Osteoblast (primary cell): ENCODE results near the gene PAK5. TPM values are rescaled to one million over a fixed set of nuclear protein-coding genes. Genes with fewer than 3 reads are reported as not detected.

Experiments
- DNase-seq: peaks from one replicate; pipeline ENCODE4 v3.0.0; 2011; ENCODE audit warnings: low spot score, mixed read lengths; ENCODE audit not compliant: insufficient read length; ENCODE audit errors: missing footprints
- H2AFZ ChIP-seq: 2 replicates; pipeline ENCODE4 v1.6.0; 2011; ENCODE audit warnings: mild to moderate bottlenecking, low read length
- H3K27ac ChIP-seq: 2 replicates; pipeline ENCODE4 v1.5.1; 2011; ENCODE audit warnings: mild to moderate bottlenecking, low read depth, low read length, moderate library complexity
- H3K27me3 ChIP-seq: 2 replicates; pipeline ENCODE4 v1.6.0; 2012; ENCODE audit warnings: mild to moderate bottlenecking, control low read depth, inconsistent platforms, low read length, moderate library complexity; ENCODE audit not compliant: insufficient read depth
- H3K36me3 ChIP-seq: 2 replicates; pipeline ENCODE4 v1.5.1; 2011; ENCODE audit warnings: mild to moderate bottlenecking, low read length, control low read depth, moderate library complexity; ENCODE audit not compliant: insufficient read depth
- H3K4me1 ChIP-seq: 2 replicates; pipeline ENCODE4 v1.5.1; 2011; ENCODE audit warnings: mild to moderate bottlenecking, low read length, control low read depth, moderate library complexity; ENCODE audit not compliant: insufficient read depth
- H3K4me2 ChIP-seq: 2 replicates; pipeline ENCODE4 v1.6.0; 2011; ENCODE audit warnings: mild to moderate bottlenecking, low read length; ENCODE audit not compliant: insufficient read depth
- H3K4me3 ChIP-seq: fragments of 200-600 bp; sonication (generic); 3 replicates; pipeline ENCODE4 v1.5.1; 2012; ENCODE audit warnings: mild to moderate bottlenecking, low read length, inconsistent platforms; ENCODE audit not compliant: insufficient read depth
- H3K79me2 ChIP-seq: 2 replicates; pipeline ENCODE4 v1.6.0; 2012; ENCODE audit warnings: mild to moderate bottlenecking, low read length, control low read depth, inconsistent platforms; ENCODE audit not compliant: insufficient read depth
- H3K9me3 ChIP-seq: 2 replicates; pipeline ENCODE4 v1.5.1; 2011; ENCODE audit warnings: low read depth, low read length, control low read depth
- H4K20me1 ChIP-seq: 2 replicates; pipeline ENCODE4 v1.6.0; 2012; ENCODE audit warnings: mild to moderate bottlenecking, low read length, control low read depth; ENCODE audit not compliant: insufficient read depth
- CTCF ChIP-seq: IDR thresholded peaks from 2 replicates; pipeline ENCODE4 v1.5.1; 2011; ENCODE audit warnings: mild to moderate bottlenecking, low read depth, low read length, moderate library complexity; ENCODE audit errors: extremely low read depth
- total RNA-seq: library from RNA; depleted of rRNA; stranded (reverse); fragments of >200 nt; gene quantifications from 2 replicates; pipeline ENCODE4 v1.2.3, GENCODE V29; 2012

The PAK5 gene
- total RNA-seq, 1 donor: not detected

GRCh38 chr20:9610665-9611064 is 228.2 kb downstream of the PAK5 start:
- peaks cover 16% of the 10 kb centered on the region for H3K27me3 ChIP-seq
- no peak for TF ChIP-seq CTCF

GRCh38 chr20:9609887-9610502 is 228.9 kb downstream of the PAK5 start:
- no peak overlapping the region for H3K4me3 ChIP-seq
- TF ChIP-seq CTCF: peak; percentile 75
- H3K79me2 ChIP-seq: no peaks in the 10 kb centered on the region
- no peak overlapping the region for H2AFZ ChIP-seq
- no peak overlapping the region for H3K4me2 ChIP-seq
- H3K4me1 ChIP-seq: no peaks in the 10 kb centered on the region
- H3K27me3 ChIP-seq: peaks cover 10% of the 10 kb centered on the region
- no peaks in the 10 kb centered on the region for H3K9me3 ChIP-seq
- peak; percentile 48 for DNase-seq
- no peaks in the 10 kb centered on the region for H4K20me1 ChIP-seq
- no peak overlapping the region for H3K27ac ChIP-seq
- H3K36me3 ChIP-seq: no peaks in the 10 kb centered on the region

More at GRCh38 chr20:9610665-9611064, 228.2 kb downstream of the PAK5 start:
- no peak overlapping the region for H3K4me3 ChIP-seq
- H4K20me1 ChIP-seq: no peaks in the 10 kb centered on the region
- H3K36me3 ChIP-seq: no peaks in the 10 kb centered on the region
- H3K9me3 ChIP-seq: no peaks in the 10 kb centered on the region
- H3K4me2 ChIP-seq: no peak overlapping the region
- H2AFZ ChIP-seq: no peak overlapping the region
- no peak for DNase-seq
- no peaks in the 10 kb centered on the region for H3K4me1 ChIP-seq
- H3K79me2 ChIP-seq: no peaks in the 10 kb centered on the region
- no peak overlapping the region for H3K27ac ChIP-seq

- no peaks in the 10 kb centered on the region for H3K9me3 ChIP-seq
- no peak for DNase-seq
- no peaks in the 10 kb centered on the region for H3K4me1 ChIP-seq
- H3K4me2 ChIP-seq: no peak overlapping the region
- H3K4me3 ChIP-seq: no peak overlapping the region
- TF ChIP-seq CTCF: no peak
- H3K79me2 ChIP-seq: no peaks in the 10 kb centered on the region
- no peak overlapping the region for H2AFZ ChIP-seq
- H3K27ac ChIP-seq: no peak overlapping the region
- H4K20me1 ChIP-seq: no peaks in the 10 kb centered on the region
- peaks cover 5% of the 10 kb centered on the region for H3K27me3 ChIP-seq
- H3K36me3 ChIP-seq: no peaks in the 10 kb centered on the region
Observed at GRCh38 chr20:9608639-9609340, 230.1 kb downstream of the PAK5 start.

- no peaks in the 10 kb centered on the region for H3K4me1 ChIP-seq
- H4K20me1 ChIP-seq: no peaks in the 10 kb centered on the region
- DNase-seq: no peak
- TF ChIP-seq CTCF: no peak
- H2AFZ ChIP-seq: no peak overlapping the region
- peaks cover 20% of the 10 kb centered on the region for H3K27me3 ChIP-seq
- H3K79me2 ChIP-seq: no peaks in the 10 kb centered on the region
- no peaks in the 10 kb centered on the region for H3K36me3 ChIP-seq
- no peaks in the 10 kb centered on the region for H3K9me3 ChIP-seq
- H3K4me2 ChIP-seq: no peak overlapping the region
- no peak overlapping the region for H3K4me3 ChIP-seq
- no peak overlapping the region for H3K27ac ChIP-seq
Observed at GRCh38 chr20:9602847-9603183, 236.1 kb downstream of the PAK5 start.
